ENCODE data around the gene DNAH3.
"Not testable (repeated sequence)": the region's sequence is repeated elsewhere in the genome, so short reads cannot be mapped to it uniquely, and the experiment has no call there.

Gene DNAH3, protein sequence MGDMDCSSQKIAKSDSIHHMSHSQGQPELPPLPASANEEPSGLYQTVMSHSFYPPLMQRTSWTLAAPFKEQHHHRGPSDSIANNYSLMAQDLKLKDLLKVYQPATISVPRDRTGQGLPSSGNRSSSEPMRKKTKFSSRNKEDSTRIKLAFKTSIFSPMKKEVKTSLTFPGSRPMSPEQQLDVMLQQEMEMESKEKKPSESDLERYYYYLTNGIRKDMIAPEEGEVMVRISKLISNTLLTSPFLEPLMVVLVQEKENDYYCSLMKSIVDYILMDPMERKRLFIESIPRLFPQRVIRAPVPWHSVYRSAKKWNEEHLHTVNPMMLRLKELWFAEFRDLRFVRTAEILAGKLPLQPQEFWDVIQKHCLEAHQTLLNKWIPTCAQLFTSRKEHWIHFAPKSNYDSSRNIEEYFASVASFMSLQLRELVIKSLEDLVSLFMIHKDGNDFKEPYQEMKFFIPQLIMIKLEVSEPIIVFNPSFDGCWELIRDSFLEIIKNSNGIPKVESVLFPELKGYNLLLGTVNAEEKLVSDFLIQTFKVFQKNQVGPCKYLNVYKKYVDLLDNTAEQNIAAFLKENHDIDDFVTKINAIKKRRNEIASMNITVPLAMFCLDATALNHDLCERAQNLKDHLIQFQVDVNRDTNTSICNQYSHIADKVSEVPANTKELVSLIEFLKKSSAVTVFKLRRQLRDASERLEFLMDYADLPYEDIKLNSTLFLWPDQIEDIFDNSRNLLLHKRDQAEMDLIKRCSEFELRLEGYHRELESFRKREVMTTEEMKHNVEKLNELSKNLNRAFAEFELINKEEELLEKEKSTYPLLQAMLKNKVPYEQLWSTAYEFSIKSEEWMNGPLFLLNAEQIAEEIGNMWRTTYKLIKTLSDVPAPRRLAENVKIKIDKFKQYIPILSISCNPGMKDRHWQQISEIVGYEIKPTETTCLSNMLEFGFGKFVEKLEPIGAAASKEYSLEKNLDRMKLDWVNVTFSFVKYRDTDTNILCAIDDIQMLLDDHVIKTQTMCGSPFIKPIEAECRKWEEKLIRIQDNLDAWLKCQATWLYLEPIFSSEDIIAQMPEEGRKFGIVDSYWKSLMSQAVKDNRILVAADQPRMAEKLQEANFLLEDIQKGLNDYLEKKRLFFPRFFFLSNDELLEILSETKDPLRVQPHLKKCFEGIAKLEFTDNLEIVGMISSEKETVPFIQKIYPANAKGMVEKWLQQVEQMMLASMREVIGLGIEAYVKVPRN (N-terminal part only)

DNA sequence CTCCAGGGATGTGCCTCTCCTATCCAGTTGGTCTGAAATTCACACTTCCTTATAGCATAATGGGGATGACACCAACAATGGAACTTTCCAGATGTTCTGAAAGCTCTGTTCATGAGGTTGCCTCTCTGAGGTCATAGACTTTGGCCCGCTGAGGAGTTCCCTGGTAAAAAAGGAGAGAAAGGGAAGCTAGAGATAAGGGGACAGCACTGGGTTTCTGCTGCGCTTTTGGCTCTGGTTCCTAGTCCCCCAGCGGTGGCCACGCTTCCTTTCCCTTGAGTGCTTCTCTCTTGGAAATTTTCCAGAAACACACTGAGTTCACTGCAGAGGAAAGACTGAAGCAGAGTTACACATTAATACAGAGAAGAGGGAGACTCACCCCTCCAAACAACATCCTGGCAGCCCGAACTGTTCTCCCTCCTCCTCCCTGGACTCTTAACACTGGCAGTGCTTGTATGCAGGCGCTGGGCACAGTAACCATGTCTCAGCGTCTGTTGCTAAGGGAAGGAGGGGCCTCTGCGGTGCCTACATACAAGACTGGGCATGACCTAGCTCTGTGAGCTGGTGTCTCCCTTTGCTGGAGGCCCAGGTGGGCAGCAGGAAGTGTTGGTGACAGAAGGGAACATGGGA, at the start of gene DNAH3:
Gene DNAH3 (minus strand): TSS at position 472 of the 627 bp plus-strand sequence. CDS start 527 bp downstream, outside the sequence.
- peak; percentile 31 to 45 for DNase-seq

DNA sequence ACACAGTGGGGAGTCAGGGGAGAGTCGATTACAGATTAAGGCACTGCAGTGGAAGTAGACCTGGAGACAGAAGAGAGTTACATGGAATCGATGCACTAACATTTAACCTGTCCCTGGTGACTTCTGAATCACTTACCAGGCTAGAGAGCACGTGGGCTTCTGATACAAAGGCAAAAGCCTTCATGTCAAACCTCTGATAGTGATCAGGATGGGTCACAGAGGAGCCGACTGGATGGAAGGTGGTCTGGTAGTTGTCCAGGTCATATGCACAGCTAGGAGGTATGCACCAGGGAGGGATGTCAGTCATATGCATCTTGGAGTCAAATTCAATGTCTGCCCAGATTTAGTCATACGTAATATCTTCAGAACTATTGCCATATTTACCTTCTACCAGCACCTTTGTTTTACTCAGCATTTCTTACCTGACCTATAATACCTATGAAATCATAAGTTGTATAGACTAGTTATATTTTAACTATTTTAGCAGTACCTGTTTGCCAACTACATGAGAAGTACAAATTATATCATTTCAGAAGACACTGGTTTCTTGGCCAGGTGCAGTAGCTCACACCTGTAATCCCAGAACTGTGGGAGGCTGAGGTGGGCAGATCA, 49.1 kb upstream of the DNAH3 start:
- no peak for DNase-seq

DNA sequence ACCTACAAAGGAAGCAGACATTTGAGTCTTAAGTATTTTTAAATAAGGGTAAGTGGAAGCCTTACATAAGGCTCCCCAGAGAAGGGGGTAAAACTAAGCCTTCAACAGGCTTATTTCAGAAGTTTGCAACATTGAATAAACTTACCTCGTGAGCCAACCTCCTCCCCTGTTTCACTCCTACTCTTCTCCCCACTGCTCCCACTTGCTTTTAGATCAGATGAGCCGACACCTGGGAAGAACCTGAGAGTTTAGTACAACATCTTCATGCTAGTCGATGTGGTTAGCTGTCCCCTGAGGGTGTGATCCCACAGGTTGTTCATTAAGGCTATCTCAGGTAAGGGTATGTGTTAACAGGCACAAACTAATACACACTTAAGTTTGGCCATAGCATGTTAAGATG, 47.0 kb upstream of the DNAH3 start:
- no peak for DNase-seq

DNA sequence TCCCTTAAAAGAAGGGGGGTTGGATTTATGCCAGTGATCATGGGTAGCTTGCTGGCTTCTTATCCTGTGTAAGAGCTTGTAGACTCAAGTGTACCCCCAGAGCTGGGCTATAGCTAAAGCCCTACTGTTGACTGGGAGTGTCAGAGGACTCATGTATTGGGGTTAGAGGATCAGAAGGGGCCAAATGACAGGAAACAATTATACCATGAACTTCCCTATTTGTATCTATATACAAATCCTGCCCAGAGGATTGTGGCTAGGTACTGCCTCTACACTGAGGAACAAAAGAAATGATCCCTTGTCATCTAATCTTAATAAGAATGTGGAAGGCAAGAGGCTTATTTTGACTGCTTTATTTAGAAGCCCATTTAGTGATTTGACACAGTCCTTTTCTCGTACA, 46.5 kb upstream of the DNAH3 start:
- DNase-seq: no peak

DNA sequence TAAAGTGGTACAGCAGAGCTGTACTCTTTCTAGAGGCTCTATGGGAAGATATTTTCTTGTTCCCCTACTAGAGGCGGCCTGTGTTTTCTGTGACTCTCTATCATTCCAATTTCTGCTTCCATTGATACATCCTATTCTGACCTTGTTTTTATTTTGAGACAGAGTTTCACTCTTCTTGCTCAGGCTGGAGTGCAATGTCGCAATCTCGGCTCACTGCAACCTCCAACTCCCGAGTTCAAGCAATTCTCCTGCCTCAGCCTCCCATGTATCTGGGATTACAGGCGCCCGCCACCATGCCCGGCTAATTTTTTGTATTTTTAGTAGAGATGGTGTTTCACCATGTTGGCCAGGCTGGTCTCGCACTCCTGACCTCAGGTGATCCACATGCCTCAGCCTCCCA, 44.7 kb upstream of the DNAH3 start:
- DNase-seq: not testable (repeated sequence)

DNA sequence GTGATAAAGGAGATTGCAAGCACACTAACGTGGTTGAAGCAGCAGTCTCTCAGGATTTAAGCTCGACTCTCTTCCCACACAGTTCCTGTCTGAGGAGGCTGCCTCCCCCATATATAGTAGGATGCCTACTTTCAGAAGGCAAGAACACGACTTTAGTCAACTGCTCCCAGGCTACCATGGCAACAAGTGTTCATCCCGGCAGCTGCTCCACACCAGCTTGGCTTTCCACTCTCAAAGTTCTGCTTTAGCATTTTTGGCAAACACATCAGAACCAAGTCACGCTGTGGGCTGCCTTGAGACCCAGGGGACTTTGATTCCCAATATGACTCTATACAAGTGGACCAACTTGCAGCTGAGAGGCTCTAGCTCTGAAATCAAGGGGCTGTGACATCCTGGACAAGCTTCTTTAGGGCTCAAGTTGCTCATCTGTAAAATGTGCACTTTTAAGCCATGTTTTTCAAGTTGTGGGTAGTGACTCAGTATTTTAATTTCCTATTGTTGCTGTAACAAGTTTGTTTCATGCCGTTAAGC, 44.2 kb upstream of the DNAH3 start:
- DNase-seq: no peak

DNA sequence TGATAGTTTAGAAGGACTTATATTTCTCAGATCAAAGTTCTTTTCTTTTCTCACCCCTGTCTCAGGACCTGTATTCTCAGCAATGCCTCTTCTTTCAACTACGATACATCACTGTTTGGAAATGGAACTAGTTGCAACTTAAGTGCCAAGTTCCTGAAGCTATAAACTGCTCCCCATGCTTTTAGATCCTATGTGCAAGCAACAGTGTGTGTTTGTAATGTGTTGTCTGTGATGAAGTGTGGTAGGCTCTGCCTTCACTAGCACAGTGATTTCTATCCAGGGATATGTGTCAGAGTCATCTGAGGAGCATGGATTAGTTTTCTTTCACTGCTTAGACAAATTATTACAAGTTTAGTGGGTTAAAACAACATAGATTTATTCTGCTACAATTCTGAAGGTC, 42.3 kb upstream of the DNAH3 start:
- no peak for DNase-seq

DNA sequence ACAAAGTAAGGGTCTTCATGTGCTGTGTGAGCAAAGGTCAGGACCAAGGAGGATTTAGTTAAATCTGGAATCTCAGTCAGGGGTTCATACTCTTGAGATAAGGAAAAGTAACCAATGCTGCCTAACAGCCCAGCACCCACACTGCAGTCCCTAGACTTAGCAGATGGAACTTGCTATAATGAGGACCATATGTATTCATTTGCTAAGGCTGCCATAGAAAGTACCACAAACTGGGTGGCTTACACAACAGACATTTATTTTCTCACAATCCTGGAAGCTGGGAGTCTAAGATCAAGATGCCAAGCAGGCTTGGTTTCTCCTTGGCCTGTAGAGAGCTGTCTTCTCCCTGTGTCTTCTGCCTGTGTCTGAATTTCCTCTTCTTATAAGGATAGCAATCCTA, 40.0 kb upstream of the DNAH3 start:
- DNase-seq: no peak

DNA sequence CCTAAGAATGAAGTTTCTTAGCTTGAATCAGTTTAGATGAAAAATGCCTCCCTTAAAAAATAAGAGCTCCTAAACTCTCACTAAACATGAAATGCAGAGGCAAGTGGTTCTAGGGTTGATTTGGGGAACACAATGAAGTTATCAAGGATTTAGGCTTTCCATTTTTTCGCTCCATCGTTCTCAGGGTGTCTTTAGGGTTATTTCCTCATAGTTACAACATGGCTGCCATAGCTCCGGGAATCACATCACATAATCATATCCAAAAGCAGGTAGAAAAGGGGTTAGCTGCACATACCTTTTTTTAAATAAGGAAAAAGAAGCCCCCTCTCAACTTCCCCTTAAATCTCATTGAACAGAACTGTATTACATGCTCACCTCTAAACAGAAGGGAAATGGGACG, 39.4 kb upstream of the DNAH3 start:
- DNase-seq: no peak

DNA sequence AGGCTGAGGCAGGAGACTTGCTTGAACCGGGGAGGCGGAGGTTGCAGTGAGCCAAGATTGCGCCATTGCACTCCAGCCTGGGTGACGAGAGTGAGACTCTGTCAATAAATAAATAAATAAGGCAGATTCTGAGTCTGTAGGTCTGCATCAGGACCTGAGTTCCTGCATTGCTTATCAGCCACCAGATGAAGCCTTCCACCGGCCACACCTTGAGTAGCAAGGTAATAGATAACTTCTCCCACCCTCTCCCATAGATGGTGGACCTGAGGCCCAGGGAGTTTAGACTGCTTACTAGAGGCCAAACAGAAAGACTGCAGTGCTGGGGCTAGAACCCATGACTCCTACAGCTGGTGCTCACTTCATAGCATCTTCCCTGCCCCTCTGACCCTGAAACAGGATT, 38.7 kb upstream of the DNAH3 start:
- no peak for DNase-seq

DNA sequence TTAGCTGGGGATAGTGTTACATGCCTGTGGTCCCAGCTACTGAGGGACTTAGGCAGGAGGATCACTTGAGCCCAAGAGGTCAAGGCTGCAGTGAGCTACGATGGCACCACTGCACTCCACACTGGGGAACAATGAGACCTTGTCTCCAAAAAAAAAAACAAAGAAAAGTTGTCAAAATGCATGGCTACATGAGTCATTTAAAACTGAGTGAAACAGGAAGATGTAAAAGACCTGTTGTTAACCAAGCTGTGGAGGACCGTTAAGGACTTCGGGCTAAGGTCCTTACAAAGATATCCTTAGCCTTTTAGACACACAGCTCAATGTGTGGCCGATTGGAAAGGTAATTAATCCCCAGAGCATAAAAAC, 35.7 kb upstream of the DNAH3 start:
- DNase-seq: no peak

DNA sequence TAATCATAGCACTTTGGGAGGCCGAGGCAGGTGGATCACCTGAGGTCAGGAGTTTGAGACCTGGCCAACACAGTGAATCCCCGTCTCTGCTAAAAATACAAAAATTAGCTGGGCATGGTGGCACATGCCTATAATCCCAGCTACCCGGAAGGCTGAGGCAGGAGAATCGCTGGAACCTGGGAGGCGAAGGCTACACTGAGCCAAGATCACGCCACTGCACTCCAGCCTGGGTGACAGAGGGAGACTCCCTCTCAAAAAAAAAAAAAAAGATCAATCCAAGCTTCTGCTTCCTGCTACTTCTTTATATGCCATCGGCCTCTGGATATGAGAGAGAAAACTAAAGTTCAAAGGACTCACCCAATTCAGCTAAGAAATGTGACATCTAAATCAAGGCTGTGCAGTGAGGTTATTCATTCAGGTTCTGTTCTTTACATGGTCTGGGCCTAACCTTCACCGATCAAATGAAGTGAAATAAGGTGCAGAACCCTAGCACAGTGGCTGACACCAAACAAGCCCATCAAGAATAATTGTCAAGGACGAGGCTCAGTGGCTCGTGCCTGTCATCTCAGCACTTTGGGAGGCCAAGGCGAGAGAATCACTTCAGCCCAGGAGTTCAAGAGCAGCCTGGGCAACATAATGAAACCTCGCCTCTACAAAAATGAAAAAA, 35.1 kb upstream of the DNAH3 start:
- no peak for DNase-seq

DNA sequence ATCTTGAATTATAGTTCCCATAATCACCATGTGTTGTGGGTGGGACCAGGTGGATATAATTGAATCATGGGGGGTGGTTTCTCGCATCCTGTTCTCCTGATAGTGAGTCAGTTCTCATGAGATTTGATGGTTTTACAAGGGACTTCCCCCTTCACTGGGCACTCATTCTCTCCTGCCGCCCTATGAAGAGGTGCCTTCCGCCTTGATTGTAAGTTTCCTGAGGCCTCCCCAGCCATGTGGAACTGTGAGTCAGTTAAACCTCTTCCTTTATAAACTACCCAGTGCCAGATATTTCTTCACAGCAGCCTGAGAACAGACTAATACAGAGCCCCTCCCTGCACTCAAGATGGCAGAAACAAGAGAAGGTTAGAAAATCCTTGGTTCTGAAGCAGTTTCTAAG, 34.2 kb upstream of the DNAH3 start:
- no peak for DNase-seq

DNA sequence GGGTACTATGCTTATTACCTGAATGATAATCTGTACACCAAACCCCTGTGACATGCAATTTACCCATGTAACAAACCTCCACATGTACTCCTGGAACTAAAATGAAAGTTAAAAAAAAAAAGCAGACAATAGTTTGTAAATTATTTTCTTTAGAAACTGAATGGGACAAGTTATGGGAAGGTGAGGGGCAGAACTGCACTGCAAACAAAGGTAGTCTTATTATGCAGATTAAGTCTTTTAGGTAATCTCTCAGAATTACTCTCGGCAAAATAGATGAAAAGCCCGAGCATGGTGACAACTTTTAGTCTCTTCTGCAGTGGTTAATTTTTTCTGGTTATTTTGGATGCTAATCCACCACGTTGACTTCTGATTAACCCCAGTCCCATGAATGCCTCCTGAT, 33.3 kb upstream of the DNAH3 start:
- DNase-seq: no peak

DNA sequence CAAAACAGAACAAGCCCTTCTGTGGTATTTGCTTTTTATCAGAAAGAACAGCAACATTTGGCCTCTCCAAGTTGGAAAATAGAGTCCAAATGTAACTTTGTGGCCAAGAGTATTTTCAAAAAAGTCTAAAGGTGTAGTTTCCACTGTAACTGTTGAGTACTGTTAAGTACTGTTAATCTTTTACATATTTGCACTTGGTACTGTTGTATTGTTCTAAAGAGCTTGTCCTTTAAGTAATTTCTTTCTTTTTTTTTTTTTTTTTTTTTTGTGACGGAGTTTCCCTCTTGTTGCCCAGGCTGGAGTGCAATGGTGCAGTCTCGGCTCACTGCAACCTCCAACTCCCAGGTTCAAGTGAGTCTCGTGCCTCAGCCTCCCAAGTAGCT, 29.3 kb upstream of the DNAH3 start:
- DNase-seq: no peak

DNA sequence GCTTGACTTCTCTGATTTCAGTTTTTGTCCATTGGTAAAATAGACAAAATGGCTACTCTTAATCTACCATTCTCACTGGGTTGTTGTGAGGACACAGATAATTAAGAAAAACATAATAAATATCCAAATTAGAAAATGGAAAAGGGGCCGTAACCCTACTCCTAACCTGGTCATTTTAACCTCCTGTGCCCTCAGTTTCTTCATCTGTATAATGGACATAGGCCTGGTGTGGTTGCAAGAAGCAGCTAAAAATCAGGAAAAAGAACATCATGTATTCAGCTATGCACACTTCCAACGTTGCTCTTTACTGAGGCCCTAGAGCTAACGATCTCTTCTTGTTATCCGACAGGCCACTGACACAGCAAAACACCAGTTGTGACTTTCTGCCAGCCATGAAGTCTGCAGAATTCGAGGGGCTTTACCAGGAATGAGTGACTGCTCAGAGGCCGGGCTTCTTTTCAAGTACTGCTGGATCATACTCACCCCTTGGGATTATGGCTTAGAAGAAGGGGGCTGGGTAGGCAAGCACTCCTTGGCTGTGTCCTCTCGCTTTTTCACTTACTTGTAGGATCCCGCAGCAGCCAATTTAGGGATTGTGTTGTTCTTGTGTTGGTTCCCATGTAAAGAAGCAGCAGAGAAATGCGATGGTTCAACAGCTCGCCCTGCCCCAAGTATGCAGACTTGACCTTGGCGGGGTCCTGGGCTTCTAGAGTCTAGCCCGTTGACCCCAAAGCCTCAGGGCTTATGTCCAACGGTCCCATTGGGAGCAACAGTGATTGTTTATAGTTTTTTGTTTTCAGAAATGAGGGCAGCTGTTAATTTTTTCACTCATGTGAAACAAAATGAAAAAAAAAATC, 28.7 kb upstream of the DNAH3 start:
- DNase-seq: no peak

DNA sequence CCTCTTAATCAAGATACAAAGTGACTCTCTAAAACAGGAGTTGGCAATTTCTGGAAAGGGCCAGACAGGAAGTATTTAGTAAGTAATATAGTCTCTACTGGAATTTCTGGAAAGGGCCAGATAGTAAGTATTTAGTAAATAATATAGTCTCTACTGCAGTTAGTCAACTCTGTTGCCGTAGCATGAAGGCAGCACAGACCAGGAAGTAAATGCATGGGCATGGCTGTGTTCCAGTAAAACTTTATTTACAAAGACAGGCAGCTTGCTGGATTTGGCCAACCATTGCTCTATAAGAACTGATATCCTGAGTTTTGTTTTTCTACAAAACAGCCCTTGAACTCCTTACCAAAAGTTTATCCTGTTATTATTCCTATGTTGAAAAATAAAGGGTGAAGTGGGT, 24.8 kb upstream of the DNAH3 start:
- DNase-seq: no peak

DNA sequence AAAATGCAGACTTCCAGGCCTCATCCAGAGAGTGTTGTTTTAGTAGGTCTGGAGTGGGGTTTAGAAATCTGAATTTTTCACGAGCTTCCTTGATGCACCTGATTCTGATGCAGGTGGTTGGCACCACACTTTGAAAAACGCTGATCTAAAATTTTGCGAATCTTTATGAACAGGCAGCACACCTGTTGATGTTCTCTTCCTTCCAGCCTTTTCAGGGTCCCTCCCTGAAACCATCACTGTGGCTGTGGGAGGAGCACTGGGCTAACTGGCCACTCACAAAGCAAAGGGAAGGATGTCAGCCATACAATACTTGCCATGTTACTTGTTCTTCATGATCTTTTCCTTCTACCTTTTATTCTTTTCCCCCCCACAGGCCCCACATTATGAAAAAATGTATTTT, 22.0 kb upstream of the DNAH3 start:
- DNase-seq: no peak

DNA sequence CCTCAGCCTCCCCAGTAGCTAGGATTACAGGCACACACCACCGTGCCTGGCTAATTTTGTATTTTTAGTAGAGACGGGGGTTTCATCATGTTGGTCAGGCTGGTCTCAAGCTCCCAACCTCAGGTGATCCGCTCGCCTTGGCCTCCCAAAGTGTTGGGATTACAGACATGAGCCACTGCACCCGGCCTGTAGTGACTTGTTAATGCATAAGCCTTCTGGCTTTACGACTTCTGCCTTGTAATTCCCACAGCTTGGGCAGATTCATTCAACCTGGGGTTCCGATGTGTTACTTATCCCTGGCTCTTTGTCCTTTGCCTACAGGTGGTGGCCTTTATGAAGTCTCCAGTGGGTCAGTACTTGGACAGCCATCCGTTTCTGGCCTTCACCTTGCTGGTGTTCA, 19.5 kb upstream of the DNAH3 start:
- not testable (repeated sequence) for DNase-seq

DNA sequence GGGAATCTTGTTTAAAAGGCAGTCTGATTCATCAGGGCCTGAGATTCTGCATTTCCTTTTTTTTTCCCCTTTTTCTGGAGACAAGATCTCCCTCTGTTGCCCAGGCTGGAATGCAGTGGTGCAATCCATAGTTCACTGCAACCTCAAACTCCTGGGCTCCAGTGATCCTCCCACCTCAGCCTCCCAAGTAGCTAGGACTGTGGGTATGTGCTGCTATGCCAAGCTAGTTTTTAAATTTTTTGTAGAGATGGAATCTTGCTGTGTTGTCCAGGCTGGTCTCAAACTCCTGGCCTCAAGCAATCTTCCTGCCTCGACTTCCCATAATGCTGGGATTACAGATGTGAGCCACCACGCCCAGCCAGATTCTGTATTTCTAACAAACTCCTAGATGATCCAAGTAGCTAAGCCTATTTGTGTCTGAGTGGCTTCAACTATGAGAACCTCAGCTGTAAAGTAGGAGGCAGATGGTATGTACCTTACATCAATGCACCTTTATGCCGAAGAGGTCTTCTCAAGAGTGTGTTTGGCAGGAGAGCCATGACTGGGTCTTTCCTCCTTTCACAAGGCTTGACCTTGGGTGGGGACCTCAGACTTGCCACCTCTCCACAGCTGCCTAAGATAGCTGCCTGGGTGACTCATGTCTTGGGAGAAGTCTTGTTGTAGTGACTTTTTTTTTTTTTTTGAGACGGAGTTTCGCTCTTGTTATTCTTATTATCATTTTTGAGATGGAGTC, 18.8 kb upstream of the DNAH3 start:
- no peak for DNase-seq
